NCI-H2171 (cell line): ENCODE data around the gene CLCA1.

Experiments
- DNase-seq: peaks from one replicate; lab custom pipeline; 2025; lab: John Stamatoyannopoulos, UW

CLCA1 gene

DNA sequence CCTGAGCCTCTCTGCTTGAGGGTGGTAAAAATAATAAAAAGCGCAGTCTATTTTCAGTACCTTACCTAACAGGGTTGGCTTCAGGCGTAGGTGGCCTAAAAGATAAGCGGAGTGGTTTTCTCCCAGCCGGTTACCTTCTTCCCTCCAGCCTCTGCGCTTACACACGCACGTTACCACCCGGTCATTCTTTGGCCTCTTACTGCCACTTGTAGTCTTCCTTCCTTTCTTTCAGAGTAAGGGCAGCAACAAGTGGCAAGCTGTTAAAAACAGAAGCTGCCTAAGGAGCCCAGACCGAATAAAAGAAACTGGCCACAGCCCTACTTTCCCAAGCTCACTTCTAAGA, 35.4 kb downstream of the CLCA1 start:
- no peak for DNase-seq

DNA sequence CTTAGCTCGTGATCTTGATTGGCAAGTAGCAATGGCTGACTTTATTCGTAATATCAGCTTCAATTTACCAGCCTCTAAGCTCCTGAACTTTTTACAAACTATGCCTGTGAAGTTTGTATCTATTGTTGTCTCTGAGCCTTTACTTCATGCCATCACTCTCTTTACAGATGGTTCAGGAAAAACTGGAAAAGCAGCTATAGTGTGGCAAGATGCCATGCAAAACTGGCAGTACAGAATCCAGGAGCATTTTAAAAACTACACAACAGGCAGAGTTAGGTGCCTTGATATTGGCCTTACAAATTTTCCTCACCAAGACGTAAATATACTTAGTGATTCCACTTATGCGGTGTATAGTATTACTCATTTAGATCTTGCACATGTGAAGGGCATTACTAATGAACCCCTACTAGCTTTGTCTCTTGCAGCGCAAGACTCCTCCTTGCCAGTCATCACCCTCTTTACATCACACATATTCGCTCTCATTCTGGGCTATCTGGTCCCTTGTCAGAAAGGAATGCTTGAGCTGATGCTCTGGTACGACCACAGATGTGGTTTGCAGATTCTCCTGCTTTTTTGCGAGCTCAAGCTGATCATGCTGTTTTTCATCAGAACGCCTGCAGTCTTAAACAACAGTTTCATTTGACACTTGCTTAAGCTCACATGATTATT, 36.3 kb downstream of the CLCA1 start:
- DNase-seq, result no peak

DNA sequence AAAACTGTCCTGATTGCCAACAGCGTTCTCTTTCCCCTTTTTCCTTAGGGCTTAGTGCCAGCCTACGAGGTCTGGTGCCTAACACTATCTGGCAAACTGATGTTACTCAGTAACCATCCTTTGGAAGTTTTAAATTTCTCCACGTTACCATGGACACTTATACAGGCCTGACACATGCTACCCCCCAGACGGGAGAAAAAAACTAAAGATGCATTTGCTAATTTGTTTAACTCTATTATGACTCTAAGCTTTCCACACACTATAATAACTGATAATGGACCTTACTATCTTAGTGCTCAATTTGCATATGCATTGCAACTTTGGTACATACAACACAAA, 36.8 kb downstream of the CLCA1 start:
- no peak for DNase-seq

DNA sequence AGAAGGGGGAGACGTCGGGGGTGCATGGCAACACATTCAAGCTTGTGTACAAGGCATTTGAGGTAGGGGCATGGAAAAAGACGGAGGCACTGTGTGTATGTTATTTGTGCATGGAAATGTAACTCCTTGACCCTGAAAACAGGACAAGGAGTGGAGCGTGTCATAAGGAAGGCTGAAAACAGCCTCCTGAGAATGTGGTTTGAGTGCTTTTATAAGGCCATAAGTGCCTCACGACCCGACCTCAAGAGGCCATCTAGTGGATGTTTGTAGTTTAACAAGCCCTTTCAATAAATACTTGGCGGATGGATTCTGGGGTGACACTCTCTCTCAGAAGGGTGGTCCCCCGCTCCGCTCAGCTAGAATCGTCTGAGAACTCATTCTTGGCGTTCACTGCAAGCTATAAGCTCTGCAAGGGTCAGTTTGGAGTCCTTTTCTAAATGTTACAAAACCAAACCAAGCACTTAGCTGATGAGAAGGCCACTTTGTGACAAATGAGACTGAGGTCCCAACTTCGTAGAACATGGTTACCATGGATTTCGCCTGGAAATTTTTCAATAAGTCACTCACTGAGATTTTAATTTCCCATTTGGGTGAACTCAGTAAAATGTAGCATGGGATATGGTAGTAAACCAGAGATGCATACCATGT, 39.3 kb downstream of the CLCA1 start:
- DNase-seq, result no peak

DNA sequence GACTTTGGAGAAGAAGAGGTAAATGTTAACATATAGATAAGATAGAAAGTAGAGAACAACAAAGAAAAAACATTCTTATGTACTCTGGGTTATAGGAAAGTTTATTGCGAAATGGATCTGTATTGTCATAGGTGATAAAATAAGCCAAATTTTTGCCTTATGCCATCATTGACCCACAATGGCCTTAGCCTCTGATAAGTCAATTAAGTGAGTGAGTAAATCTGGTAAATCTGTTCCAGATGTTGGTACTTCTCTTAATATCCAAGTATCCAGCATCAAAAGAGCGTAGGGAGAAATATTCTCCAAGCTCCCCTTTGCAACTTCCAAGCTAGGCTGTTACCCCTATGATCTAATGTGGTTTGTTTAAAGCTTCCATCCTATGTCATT, 39.8 kb downstream of the CLCA1 start:
- DNase-seq, result no peak

DNA sequence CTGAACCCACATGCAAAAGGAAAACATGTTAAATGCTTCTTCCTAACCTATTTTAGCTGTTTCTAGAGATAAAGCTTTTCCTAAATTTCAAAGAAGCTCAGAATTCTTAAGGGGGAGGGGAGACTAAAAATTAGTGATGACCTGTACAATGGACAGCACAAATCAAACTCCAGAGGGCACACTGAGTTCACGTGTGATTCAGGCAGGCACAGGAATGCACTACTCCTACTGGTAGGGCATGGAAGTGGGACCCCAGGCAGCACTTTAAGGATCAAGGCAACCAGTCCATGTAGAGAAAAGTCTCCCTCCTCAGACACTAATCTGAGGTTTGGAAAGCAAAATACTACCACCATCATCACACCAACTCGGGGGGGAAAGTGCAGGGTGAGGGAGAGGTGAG, 46.9 kb downstream of the CLCA1 start:
- no peak for DNase-seq

DNA sequence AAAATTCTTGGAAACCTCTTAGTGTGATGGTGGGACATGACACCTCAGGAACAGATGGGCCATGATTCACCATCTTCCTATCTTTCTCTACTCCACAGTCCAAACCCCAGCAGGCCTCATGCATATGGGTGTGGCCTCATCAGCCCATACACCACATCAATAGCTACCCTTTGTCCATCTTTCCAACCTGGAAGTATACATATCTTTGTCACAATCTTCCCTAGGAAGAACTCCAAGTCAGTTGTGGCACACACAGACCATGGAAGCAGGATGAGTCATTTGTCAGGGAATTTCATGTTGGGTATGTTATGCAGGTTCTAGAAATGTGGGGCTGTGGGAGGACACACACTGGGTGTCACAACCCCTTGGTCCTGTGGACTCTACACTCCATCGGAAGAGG, 47.6 kb downstream of the CLCA1 start:
- DNase-seq, result no peak

DNA sequence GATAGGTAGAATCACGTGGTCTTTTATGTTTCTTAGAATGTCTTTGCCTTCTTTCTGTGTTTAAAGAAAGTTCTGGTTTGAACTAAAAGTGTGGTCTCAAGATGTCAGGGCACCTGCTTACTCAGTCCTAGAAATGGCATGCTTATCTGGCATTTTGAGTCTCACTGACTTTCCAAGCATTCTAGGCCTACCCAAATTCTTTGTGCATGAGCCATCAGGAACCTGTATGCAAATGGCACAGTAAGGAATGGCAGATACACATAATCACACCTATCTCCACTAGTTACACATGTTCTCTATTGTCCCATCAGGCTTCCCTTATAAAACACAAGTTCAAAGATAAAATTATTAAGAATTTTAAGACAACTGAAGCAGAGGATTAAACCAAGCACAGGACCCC, 48.6 kb downstream of the CLCA1 start:
- no peak for DNase-seq

DNA sequence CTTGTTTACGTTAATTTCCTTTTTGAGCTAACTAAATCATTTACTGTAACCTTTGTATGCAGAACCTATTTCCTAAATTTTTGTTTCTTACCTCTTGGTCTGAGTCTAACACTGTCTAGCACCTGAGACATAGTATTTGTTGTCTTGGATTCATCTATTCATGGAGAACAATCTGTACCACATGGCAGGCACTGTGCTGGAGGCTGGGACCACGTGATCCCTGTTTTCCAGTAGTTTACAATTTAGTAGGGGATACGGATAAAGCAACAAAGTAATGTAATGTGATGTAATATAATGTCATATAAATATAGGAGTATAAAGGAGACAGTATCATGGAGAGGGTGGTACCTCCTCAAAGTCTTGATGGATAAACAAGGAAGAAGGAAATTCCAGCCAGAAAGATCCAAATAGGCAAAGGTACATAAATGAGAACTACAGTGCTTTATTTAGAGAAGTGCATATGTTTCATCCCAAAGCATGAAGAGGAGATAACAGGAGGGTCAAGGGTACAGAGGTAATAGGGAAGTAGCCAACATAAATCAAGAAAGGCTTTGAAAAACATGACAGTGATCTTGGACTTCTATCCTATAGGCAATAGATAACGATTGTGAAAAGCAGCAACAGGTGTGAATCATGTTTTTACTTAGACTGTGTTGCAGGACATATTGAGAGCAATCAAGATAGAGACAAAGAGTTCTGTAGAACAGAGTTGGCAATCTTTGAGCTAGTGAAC, 52.2 kb downstream of the CLCA1 start:
- no peak for DNase-seq

DNA sequence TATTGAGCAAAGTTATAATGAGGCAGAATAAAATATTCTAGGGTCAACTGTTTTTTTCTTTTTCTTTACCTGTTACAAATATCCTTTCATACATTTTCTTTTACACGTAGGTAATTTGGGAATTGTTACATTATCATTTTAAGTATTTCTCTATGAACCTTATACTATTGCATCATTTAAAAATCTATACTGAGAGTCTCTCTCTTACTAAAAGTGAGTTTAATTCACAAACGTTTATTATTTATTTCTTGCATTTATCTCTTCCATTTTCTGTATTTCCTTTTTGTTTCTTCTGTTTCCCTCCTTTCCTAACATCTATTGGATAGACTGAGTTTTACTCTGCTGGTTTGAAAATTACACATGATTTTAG, 52.8 kb downstream of the CLCA1 start:
- no peak for DNase-seq

DNA sequence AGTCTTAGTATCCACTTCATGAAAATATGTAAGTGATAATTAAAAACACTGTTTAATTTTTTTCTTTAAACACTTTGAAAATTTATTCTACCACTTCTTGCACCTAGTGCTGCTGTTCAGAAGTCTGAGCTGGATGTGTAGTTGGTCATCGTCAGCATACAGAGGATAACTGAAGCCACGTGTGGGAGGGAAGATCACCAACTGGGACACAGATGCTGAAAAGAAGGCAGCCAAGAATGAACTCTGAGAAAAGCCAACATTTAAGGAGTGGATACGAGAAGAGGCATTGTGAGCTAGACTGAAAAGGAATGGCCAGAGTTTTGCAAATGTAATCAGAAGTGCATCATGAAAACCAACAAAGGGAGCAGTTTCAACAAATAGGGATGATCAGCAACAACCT, 53.5 kb downstream of the CLCA1 start:
- no peak for DNase-seq

DNA sequence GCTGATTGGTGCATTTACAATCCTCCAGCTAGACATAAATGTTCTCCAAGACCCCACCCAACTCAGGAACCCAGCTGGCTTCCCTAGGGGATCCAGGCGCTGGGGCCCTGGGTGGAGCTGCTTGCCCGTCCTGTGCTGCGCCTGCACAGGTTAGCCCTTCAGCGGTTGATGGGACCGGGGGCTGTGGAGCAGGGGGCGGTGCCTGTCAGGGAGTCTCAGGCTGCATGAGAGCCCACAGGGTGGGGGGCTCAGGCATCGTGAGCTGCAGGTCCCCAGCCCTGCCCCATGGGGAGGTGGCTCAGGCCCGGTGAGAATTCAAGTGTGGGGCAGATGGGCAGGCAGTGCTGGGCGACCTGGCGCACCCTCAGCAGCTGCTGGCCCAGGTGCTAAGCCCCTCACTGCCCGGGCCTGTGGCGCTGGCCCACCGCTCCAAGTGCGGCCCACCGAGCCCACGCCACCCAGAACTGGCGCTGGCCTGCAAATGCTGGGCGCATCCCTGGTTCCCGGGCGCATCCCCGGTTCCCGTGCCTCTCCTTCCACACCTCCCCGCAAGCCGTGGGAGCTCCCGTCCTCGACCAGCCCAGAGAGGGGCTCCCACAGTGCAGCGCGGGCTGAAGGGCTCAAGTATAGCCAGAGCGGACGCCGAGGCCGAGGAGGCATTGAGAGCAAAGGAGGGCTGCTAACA, 55.1 kb downstream of the CLCA1 start:
- no peak for DNase-seq

DNA sequence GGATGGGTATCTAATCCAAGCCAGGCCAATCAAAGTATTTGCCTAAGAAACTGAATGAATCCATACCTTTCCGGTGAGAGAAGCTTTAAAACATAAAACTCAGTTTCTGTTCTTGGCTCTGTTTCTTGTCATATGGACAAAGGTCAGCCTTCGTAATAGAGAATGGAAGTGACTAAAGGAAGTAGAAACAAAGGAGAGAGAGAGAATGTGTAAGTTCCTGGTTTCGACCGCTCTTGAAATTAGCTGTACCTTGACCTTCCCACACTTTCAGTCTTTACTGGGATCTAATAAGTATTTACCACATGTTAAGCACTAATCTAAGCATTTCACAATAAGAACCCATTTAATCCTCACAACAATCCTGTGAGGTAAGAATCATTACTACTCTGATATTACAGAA, 58.6 kb downstream of the CLCA1 start:
- DNase-seq, result no peak

DNA sequence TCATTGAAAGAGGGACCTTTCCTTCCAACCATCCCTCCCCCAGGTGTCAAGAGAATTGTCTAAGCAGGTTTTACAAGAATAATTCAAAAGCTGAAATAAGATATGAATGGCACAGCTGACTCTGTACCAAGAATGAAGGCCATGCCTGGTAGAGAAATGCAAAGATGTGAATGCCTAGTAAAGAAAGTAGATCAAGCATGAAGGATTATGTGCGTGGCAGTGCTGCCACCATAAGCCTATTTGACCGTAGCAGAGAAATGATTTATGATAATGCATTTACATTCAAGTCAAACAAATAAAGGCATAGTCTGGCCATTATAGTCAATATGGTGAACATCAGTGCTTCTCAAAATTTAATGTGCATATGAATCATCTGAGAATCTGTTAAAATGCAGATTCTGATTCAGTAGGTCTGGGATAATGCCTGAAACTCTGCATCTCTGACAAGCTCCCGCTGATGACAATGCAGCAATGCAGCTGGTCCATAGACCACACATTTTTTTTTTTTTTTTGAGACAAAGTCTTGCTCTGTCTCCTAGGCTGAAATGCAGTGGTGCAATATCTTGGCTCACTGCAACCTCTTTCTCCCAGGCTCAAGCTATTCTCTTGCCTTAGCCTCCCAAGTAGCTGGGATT, 61.6 kb downstream of the CLCA1 start:
- DNase-seq, result no peak

DNA sequence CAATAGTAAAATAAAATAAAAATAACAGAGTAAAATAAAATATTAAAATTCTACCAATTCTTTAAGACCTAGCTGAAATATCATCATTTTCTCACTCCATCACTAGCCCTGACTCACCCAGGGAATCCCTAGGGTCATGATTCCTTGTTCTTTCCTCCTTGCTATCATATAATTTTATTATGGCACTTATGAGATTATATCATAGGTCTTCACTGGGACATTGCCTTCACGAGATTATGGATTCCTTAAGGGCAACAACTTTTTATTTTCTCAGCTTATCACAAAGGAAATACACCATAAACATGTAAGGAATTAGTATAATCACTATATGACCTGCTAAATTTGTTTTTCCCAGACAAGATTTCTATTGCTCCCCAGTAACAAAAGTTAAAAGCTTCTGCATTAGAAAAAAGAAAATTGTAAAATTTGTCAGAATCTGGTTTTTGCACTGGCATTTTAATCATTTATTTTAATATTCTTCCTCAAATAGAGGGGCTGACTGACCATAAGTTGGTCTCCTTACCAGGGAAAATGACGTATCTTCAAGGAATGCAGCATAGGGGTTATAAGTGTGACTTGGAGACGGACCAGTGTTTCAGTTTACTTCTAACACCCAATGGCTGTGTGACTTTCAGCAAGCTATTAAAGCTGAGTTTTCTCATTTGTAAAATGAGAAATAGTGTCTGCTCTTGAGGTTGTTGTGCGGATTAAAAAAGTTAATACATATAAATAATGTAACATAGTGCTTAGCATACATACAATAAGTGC, 69.4 kb downstream of the CLCA1 start:
- no peak for DNase-seq

DNA sequence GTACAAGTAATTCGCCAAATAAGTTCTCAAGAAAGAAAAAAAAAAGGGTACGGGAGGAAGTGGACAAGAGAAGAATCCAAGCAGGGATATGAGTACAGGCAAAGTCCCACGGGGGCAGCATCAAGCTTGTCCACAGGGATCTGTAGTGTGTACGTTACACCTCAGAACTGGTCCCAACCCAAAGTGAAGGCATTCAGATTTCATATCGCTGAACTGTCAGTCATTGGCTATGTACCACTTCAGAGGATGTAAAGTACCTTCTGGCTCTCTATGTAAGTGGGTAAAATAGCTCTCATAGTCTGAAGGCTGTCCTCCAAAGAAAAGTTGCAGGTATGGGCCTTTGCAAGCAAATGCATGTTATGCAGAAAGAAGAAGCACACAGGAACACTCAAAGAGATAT, 70.0 kb downstream of the CLCA1 start:
- no peak for DNase-seq

DNA sequence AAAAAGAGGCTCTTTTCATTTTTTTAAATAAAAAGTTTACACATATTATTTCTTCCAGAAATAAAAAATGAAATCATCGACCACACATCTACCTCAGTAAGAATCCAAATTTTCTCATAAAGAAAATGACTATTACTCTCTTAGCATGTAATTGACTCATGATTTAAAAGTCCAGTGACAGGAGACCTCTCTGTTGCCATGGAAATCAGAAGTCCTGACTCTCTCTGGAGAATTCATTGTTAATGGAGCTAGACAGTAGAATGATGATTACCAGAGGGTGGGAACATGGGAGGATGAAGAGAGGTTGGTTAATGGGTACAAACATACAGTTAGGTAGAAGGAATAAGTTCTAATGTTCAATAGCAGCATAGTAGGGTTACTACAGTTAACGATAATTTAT, 73.1 kb downstream of the CLCA1 start:
- DNase-seq, result no peak

DNA sequence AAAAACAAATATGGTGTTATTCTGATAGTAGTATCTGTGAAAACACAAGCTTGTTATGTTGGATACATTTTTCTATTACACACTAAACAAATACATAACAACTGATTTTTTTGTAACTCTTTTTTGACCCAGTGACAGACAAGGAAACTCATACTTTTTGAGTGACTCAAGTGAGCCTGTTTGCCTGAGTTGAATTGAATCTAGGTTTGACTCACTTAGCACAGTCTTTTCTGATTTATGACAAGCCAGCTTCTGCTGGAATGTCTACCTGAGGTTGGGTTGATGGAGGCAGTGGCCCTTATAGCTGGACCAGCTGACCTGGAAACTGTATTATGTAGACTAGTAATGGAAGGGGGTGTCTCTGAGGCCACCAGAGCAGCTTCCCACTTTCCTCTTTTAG, 73.9 kb downstream of the CLCA1 start:
- no peak for DNase-seq

DNA sequence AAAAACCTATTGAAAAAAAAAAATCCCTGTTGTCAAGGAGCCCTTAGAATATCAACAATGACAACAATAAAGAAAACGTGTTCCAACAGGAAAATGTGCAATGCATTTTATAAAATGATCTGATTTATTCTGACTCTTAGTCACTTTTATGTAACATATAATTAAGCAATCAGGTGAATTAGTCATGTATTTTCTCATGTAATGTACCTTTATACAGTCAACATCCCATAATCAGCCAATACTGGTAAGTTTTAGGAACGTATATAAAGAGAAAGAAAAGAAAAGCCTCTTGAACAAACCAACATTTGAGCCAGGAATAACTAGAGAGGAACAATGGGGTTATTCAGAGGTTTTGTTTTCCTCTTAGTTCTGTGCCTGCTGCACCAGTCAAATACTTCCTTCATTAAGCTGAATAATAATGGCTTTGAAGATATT, 78.1 kb downstream of the CLCA1 start, which contains the start of gene CLCA4:
Gene CLCA4, plus strand, starts transcription at position 292 of the 435 bp plus-strand sequence. Its CDS starts 42 bp downstream, at position 334.
- no peak for DNase-seq

DNA sequence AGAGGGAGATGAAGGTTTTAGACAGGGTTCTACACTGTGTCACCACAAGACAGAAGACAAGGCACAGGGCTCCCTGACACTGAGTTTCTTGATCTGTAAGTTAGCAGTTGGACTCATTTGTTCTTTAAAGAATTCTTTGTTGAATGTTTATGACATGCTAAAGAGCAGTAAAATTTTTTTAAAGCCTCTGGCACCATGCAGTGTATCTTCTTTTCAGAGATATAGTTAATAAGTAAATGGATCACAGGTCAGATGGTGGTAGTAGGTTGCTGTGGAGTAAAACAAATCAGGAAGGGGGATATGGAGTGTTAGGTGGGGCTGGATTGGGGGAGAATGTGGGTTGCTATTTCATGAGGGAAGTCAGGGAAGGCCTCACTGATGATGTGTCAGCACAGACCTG, 80.1 kb downstream of the CLCA1 start:
- DNase-seq, result no peak
